Hindlimb muscle (tissue), 1 donor: ENCODE results near the gene AATF. TPM values are rescaled to one million over a fixed set of nuclear protein-coding genes. Genes with fewer than 3 reads are reported as not detected.

ENCODE experiments used
- polyA plus RNA-seq: library from polyadenylated mRNA; unstranded; fragments of 120-200 nt; gene quantifications from one replicate; pipeline ENCODE4 v1.2.1, GENCODE V29; 2013; ENCODE audit not compliant: insufficient read length

The AATF gene
- polyA plus RNA-seq, 1 donor = 23.6 TPM

Other genes starting within 250 kb of the AATF start
- gene LHX1, start 11.5 kb upstream of the AATF start, polyA plus RNA-seq = not detected